A673 (cell line): ENCODE measurements around the gene ST6GALNAC4. TPM values are rescaled to one million over a fixed set of nuclear protein-coding genes. Genes with fewer than 3 reads are reported as not detected.

ENCODE experiments used
- BruUV-seq: library from RNA; stranded (reverse); fragments of 400-500 nt; replicated peaks from 2 replicates; lab custom pipeline; 2021; lab: Mats Ljungman, UMichigan
- CTCF ChIA-PET: fragments of 300-600 bp; sonication (Branson Sonifier 250); formaldehyde crosslinking; loops from one replicate; lab custom pipeline; 2022; ENCODE audit warnings: antibody characterized with exemption; lab: Charles Lee
- POLR2A ChIA-PET: fragments of 300-600 bp; sonication (Branson Sonifier 250); formaldehyde crosslinking; loops from one replicate; lab custom pipeline; 2022; ENCODE audit warnings: antibody characterized with exemption; ENCODE audit not compliant: low non-redundant PET; lab: Charles Lee
- DNase-seq: peaks from one replicate; pipeline ENCODE4 v3.0.0-alpha.2; 2015; ENCODE audit warnings: low spot score
- H3K27ac ChIP-seq: fragments of 200-600 bp; sonication (generic); 2 replicates; pipeline ENCODE4 v1.5.1; 2016; ENCODE audit warnings: mixed run types, low read depth, mild to moderate bottlenecking, mixed read lengths, antibody characterized with exemption, low read length; ENCODE audit not compliant: poor library complexity, severe bottlenecking
- H3K27me3 ChIP-seq: fragments of 200-600 bp; sonication (generic); replicated peaks from 2 replicates; pipeline ENCODE4 v1.6.1; 2017; ENCODE audit warnings: mixed run types, low read depth, mild to moderate bottlenecking, mixed read lengths, antibody characterized with exemption, low read length; ENCODE audit not compliant: insufficient read depth, poor library complexity
- H3K36me3 ChIP-seq: fragments of 200-600 bp; sonication (generic); 2 replicates; pipeline ENCODE4 v1.6.1; 2016; ENCODE audit warnings: mixed run types, mild to moderate bottlenecking, mixed read lengths, antibody characterized with exemption, low read length; ENCODE audit not compliant: insufficient read depth, poor library complexity, severe bottlenecking
- H3K4me1 ChIP-seq: fragments of 200-600 bp; sonication (generic); 2 replicates; pipeline ENCODE4 v1.6.1; 2017; ENCODE audit warnings: mixed run types, mild to moderate bottlenecking, mixed read lengths, antibody characterized with exemption, low read length; ENCODE audit not compliant: insufficient read depth, poor library complexity, severe bottlenecking
- H3K4me3 ChIP-seq: fragments of 200-600 bp; sonication (generic); 2 replicates; pipeline ENCODE4 v1.5.1; 2016; ENCODE audit warnings: low read depth, mixed run types, mild to moderate bottlenecking, mixed read lengths, low read length; ENCODE audit not compliant: poor library complexity, severe bottlenecking
- H3K9me3 ChIP-seq: fragments of 200-600 bp; sonication (generic); 2 replicates; pipeline ENCODE4 v1.6.1; 2016; ENCODE audit warnings: mixed run types, low read depth, mild to moderate bottlenecking, mixed read lengths, antibody characterized with exemption, low read length; ENCODE audit not compliant: poor library complexity, severe bottlenecking
- EZH2 ChIP-seq: fragments of 200-600 bp; sonication (generic); IDR thresholded peaks from 2 replicates; pipeline ENCODE4 v1.6.1; 2017; ENCODE audit warnings: borderline replicate concordance, low read depth, mild to moderate bottlenecking, mixed read lengths, antibody characterized with exemption, low read length; ENCODE audit not compliant: poor library complexity, severe bottlenecking
- intact Hi-C: fragments of 100-400 bp; cut with micrococcal nuclease; formaldehyde crosslinking; loops from one replicate; pipeline ENCODE4 v1.10.0; 2022; ENCODE audit not compliant: unreplicated experiment
- total RNA-seq: library from RNA; stranded (reverse); gene quantifications from 2 replicates; pipeline ENCODE4 v1.2.3, GENCODE V29; 2021
- TF ChIP-seq, protein P1 (sequence below): fragments of 300-800, 200-600 bp; sonication (generic); conservative IDR thresholded peaks from 2 replicates; pipeline ENCODE4 v1.5.1; 2017; ENCODE audit warnings: low read depth, mild to moderate bottlenecking, antibody characterized with exemption, low read length, moderate library complexity, mixed read lengths

ST6GALNAC4 gene
- total RNA-seq, 1 experiment from 2014 or later, result 11.8 TPM

DNA sequence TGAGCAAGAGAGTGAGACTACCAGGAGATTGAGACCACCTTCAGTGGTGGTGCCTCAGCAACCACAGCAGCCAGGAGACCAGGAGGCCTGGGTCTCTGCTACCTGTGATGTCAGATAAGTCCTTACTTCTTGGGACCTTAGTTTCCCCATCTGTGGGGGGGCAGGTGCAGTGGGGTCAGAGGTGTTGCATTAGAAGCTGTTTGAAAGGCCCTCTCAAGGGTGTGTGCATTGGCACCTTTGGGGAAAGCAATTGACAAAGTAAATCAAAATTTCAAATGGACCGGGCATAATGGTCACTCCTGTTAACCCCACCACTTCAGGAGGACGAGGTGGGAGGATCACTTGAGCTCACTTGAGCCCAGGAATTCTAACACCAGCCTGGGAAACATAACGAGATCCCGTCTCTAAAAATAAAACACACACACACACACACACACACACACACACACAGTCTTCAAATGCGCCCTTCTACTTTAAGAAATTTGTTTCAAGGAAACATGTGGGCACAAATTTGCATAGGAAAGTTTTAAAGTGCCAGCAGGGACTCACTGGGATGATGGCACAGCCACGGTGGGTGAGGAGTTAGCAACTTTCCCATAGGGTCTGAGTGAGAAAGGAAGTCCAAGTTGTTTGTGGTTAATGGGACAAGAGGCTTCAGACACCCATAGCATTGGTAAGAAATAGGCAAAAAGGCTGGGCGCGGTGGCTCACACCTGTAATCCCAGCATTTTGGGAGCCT is 38.0 kb downstream of the ST6GALNAC4 start:
- H3K36me3 ChIP-seq, result no peaks in the 10 kb centered on the region
- no peaks in the 10 kb centered on the region for H3K27me3 ChIP-seq
- POLR2A ChIA-PET, result no interaction called here
- TF ChIP-seq, protein P1, sequence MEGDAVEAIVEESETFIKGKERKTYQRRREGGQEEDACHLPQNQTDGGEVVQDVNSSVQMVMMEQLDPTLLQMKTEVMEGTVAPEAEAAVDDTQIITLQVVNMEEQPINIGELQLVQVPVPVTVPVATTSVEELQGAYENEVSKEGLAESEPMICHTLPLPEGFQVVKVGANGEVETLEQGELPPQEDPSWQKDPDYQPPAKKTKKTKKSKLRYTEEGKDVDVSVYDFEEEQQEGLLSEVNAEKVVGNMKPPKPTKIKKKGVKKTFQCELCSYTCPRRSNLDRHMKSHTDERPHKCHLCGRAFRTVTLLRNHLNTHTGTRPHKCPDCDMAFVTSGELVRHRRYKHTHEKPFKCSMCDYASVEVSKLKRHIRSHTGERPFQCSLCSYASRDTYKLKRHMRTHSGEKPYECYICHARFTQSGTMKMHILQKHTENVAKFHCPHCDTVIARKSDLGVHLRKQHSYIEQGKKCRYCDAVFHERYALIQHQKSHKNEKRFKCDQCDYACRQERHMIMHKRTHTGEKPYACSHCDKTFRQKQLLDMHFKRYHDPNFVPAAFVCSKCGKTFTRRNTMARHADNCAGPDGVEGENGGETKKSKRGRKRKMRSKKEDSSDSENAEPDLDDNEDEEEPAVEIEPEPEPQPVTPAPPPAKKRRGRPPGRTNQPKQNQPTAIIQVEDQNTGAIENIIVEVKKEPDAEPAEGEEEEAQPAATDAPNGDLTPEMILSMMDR, result no peak
- TF ChIP-seq EZH2, result no peak
- H3K4me3 ChIP-seq, result no peak overlapping the region
- peak; percentile 60 for DNase-seq
- H3K9me3 ChIP-seq, result no peaks in the 10 kb centered on the region
- no TSS peak for BruUV-seq
- CTCF ChIA-PET, result no interaction called here
- no peak overlapping the region for H3K27ac ChIP-seq
- intact Hi-C loops, result no loop called here
- H3K4me1 ChIP-seq, result peaks cover 29% of the 10 kb centered on the region

DNA sequence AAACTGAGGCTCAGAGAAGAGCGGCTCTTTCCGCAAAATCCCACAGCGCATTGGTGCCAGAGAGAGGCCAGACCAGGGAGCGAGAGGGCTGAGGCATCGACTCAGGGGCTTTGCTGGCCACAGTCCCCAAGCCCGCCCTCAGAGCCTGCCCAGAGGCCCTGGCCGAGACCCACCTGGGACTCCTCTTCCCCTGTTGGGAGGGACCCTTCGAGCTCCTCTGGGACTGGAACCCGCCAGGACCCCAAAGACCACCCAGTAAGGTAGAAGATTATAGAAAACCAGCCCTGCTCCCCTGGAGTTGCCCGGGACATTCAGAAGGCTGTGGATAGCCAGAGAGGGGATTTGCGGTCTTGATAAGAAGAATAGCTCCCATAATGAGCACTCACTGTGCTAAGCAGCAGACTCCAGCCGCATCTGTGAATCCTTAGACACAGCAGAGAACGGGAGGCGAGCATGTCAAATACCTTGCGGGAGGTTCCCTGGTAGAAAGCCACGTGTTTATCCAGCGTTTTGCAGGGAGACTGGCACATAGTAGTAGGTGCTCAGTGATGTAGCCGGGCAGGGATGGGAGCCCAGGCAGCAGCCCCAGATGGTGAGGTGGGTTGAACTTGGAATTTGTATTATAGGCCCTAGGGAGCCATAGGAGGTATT is 38.7 kb downstream of the ST6GALNAC4 start:
- H3K4me3 ChIP-seq, result peak overlapping the region; percentile 50
- no peak for TF ChIP-seq EZH2
- TF ChIP-seq, protein P1, result no peak
- H3K27ac ChIP-seq, result peak overlapping the region; percentile 14
- ChIA-PET CTCF (no interaction called here), POLR2A (no interaction called here)
- H3K9me3 ChIP-seq, result no peaks in the 10 kb centered on the region
- no peaks in the 10 kb centered on the region for H3K36me3 ChIP-seq
- no peaks in the 10 kb centered on the region for H3K27me3 ChIP-seq
- peaks cover 25% of the 10 kb centered on the region for H3K4me1 ChIP-seq
- peak; percentile 33 for DNase-seq
- intact Hi-C loops, result no loop called here
- no TSS peak for BruUV-seq

DNA sequence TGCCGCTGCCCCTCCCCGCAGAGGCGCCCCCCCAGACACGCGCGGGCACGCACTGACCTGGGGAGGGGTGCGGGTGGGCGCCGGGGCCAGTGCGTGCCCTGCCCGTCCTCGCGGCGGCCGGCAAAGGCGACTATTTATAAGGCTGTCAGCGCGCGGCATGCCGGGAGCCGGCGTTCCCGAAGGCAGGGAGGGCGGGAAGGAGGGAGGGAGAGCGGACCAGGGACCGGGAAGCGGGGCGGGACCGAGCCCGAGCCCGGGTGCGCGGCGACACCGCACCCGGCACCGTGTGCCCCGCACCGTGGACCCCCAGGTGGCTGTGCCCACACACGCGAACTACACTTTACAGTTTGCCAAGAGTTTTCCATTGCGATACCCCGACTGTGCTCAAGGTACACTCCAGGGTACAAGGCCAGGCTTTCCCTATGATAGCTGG is 39.3 kb downstream of the ST6GALNAC4 start, which contains the start of gene AK1:
TSS of gene AK1 (minus strand) at position 110 of the 433 bp plus-strand sequence. CDS start 3,058 bp downstream, outside the sequence.
- H3K4me1 ChIP-seq, result peaks cover 20% of the 10 kb centered on the region
- H3K27ac ChIP-seq, result peak within 1 kb of the TSS; percentile 14
- CTCF ChIA-PET, result no interaction called here
- H3K27me3 ChIP-seq, result no peaks in the 10 kb centered on the region
- H3K36me3 ChIP-seq, result no peaks in the 10 kb centered on the region
- no peaks in the 10 kb centered on the region for H3K9me3 ChIP-seq
- DNase-seq, result peak; percentile 64
- POLR2A ChIA-PET, result no interaction called here
- intact Hi-C loops, result no loop called here
- TF ChIP-seq, protein P1, result no peak
- no peak for TF ChIP-seq EZH2
- no TSS peak for BruUV-seq
- H3K4me3 ChIP-seq, result peak within 1 kb of the TSS; percentile 50
